HCT116 (cell line): ENCODE data around the gene CSNK2A2. TPM values are rescaled to one million over a fixed set of nuclear protein-coding genes. Genes with fewer than 3 reads are reported as not detected.

Experiments used
- ATAC-seq: fragments of 200-7000 bp; cut with Tn5 transposase; 2 replicates; pipeline ENCODE4 v1.9.1; 2020; ENCODE audit warnings: mild to moderate bottlenecking, moderate library complexity
- BruUV-seq: library from RNA; stranded (reverse); fragments of 400-500 nt; replicated peaks from 2 replicates; lab custom pipeline; 2021; lab: Mats Ljungman, UMichigan
- CTCF ChIA-PET: fragments of 300-600 bp; sonication (Branson Sonifier 250); formaldehyde crosslinking; loops from one replicate; lab custom pipeline; 2021; ENCODE audit warnings: antibody characterized with exemption; lab: Charles Lee
- POLR2A ChIA-PET: fragments of 300-600, 350-600 bp; sonication (Branson Sonifier 250); formaldehyde crosslinking; loops from one replicate; lab custom pipeline; 2021; ENCODE audit warnings: antibody characterized with exemption; lab: Charles Lee
- RAD21 ChIA-PET, 2 experiments: fragments of 300-600 bp; sonication (Branson Sonifier 250); formaldehyde crosslinking; loops; one replicate each; lab custom pipeline; 2023; ENCODE audit warnings: low total read pairs in 2 of 2; ENCODE audit not compliant: uncharacterized antibody in 2 of 2, unreplicated experiment in 2 of 2, low non-redundant PET in 1 of 2; lab: Charles Lee
- DNase-seq: peaks from one replicate; pipeline ENCODE4 v3.0.0-alpha.2; 2010; ENCODE audit warnings: low read depth, low spot score
- H2AFZ ChIP-seq: fragments of 200-600 bp; shearing (Covaris generic), sonication (generic); 2 replicates; pipeline ENCODE4 v1.6.1; 2017; ENCODE audit warnings: low read depth, mixed run types, mixed read lengths, antibody characterized with exemption, low read length; ENCODE audit not compliant: poor library complexity, severe bottlenecking
- H3K27ac ChIP-seq: 2 replicates; pipeline ENCODE4 v1.5.1; 2012; ENCODE audit warnings: low read depth, low read length
- H3K27me3 ChIP-seq: fragments of 200-600 bp; sonication (generic); 2 replicates; pipeline ENCODE4 v1.6.1; 2016; ENCODE audit warnings: mixed run types, low read length, mixed read lengths; ENCODE audit not compliant: insufficient read depth
- H3K36me3 ChIP-seq, 2 experiments: fragments of 200-500 bp in 1 of 2; fragments of 200-600 bp in 1 of 2; sonication (Bioruptor generic) in 1 of 2; sonication (generic) in 1 of 2; 2 replicates each; pipeline versions ENCODE4 v1.5.1 to v1.6.1; 2014 to 2016; ENCODE audit warnings: low read length in 2 of 2, inconsistent platforms in 1 of 2, mixed read lengths in 1 of 2, mixed run types in 1 of 2; ENCODE audit not compliant: insufficient read depth in 2 of 2, control insufficient read depth in 1 of 2
- H3K4me1 ChIP-seq, 2 experiments: fragments of 200-600 bp in 1 of 2; sonication (generic) in 1 of 2; 2 replicates each; pipeline versions ENCODE4 v1.5.1 to v1.6.1; 2012 to 2017; ENCODE audit warnings: low read length in 2 of 2, inconsistent platforms in 1 of 2, mild to moderate bottlenecking in 1 of 2, mixed read lengths in 1 of 2, mixed run types in 1 of 2, moderate library complexity in 1 of 2; ENCODE audit not compliant: insufficient read depth in 2 of 2, control insufficient read depth in 1 of 2
- H3K4me2 ChIP-seq: fragments of 200-600 bp; sonication (generic); 2 replicates; pipeline ENCODE4 v1.6.1; 2017; ENCODE audit warnings: mixed run types, low read length, mixed read lengths
- H3K4me3 ChIP-seq, 2 experiments: fragments of 200-600 bp in 1 of 2; sonication (generic) in 1 of 2; replicated peaks in 1 of 2; 2 replicates each; pipeline ENCODE4 v1.5.1; 2011 to 2016; ENCODE audit warnings: low read length in 2 of 2, control low read depth in 1 of 2, low read depth in 1 of 2, mild to moderate bottlenecking in 1 of 2, mixed read lengths in 1 of 2, mixed run types in 1 of 2
- H3K79me2 ChIP-seq: fragments of 200-600 bp; sonication (generic); 2 replicates; pipeline ENCODE4 v1.6.1; 2017; ENCODE audit warnings: mild to moderate bottlenecking, mixed run types, low read length, moderate library complexity, mixed read lengths; ENCODE audit not compliant: insufficient read depth
- H3K9ac ChIP-seq: fragments of 200-600 bp; sonication (generic); 2 replicates; pipeline ENCODE4 v1.6.1; 2016; ENCODE audit warnings: low read length, mixed read lengths
- H3K9me2 ChIP-seq: fragments of 200-600 bp; sonication (generic), shearing (Covaris generic); 2 replicates; pipeline ENCODE4 v1.6.1; 2017; ENCODE audit warnings: mixed run types, mild to moderate bottlenecking, moderate library complexity; ENCODE audit not compliant: insufficient read depth
- H3K9me3 ChIP-seq, 2 experiments: fragments of 200-500 bp in 1 of 2; fragments of 200-600 bp in 1 of 2; sonication (Bioruptor generic) in 1 of 2; sonication (generic) in 1 of 2; 2 replicates each; pipeline ENCODE4 v1.6.1; 2014 to 2017; ENCODE audit warnings: low read length in 2 of 2, mixed read lengths in 2 of 2, inconsistent platforms in 1 of 2, low read depth in 1 of 2, mild to moderate bottlenecking in 1 of 2, mixed run types in 1 of 2, moderate library complexity in 1 of 2; ENCODE audit not compliant: control insufficient read depth in 1 of 2, insufficient read depth in 1 of 2
- H4K20me1 ChIP-seq: fragments of 200-600 bp; sonication (generic), shearing (Covaris generic); 2 replicates; pipeline ENCODE4 v1.6.1; 2017; ENCODE audit warnings: mixed run types, mild to moderate bottlenecking, moderate library complexity; ENCODE audit not compliant: insufficient read depth
- EGR1 ChIP-seq: IDR thresholded peaks from 2 replicates; pipeline ENCODE4 v1.6.1; 2012; ENCODE audit warnings: low read depth
- ELF1 ChIP-seq: IDR thresholded peaks from 2 replicates; pipeline ENCODE4 v1.6.1; 2012; ENCODE audit warnings: low read depth, borderline replicate concordance
- POLR2A ChIP-seq: IDR thresholded peaks from 2 replicates; pipeline ENCODE4 v1.7.0; 2011; ENCODE audit warnings: borderline replicate concordance; ENCODE audit not compliant: insufficient read depth, insufficient read length; ENCODE audit errors: extremely low read depth
- SP1 ChIP-seq: IDR thresholded peaks from 2 replicates; pipeline ENCODE4 v1.6.1; 2012; ENCODE audit warnings: low read depth
- SRF ChIP-seq: IDR thresholded peaks from 2 replicates; pipeline ENCODE4 v1.6.1; 2012; ENCODE audit warnings: low read depth
- YY1 ChIP-seq: IDR thresholded peaks from 2 replicates; pipeline ENCODE4 v1.6.1; 2011; ENCODE audit warnings: low read length, low read depth, moderate library complexity, mild to moderate bottlenecking; ENCODE audit not compliant: insufficient replicate concordance; ENCODE audit errors: extremely low read depth
- ZFX ChIP-seq: fragments of 450-650 bp; IDR thresholded peaks from 2 replicates; pipeline ENCODE4 v1.6.1; 2017
- intact Hi-C: fragments of 100-400 bp; cut with micrococcal nuclease; formaldehyde crosslinking; loops from 2 replicates; pipeline ENCODE4 v1.10.0; 2022
- total RNA-seq: library from RNA; stranded (reverse); gene quantifications from one replicate; pipeline ENCODE4 v1.2.1, GENCODE V29; 2021; ENCODE audit not compliant: unreplicated experiment
- TF ChIP-seq, protein P1 (sequence below): IDR thresholded peaks from 2 replicates; pipeline ENCODE4 v1.6.1; 2011; ENCODE audit warnings: mild to moderate bottlenecking, low read length, moderate library complexity; ENCODE audit not compliant: insufficient replicate concordance; ENCODE audit errors: extremely low read depth
- TF ChIP-seq, protein P2 (sequence below): IDR thresholded peaks from 2 replicates; pipeline ENCODE4 v1.6.1; 2012; ENCODE audit warnings: low read depth
- TF ChIP-seq, protein P3 (sequence below), 3 experiments: fragments of 200-600 bp in 1 of 3; sonication (generic) in 1 of 3; IDR thresholded peaks in 2 of 3; conservative IDR thresholded peaks in 1 of 3; 2 replicates each; pipeline ENCODE4 v1.5.1; 2012 to 2017; ENCODE audit warnings: low read depth in 2 of 3, low read length in 2 of 3, antibody characterized with exemption in 1 of 3, borderline replicate concordance in 1 of 3, control low read depth in 1 of 3, mild to moderate bottlenecking in 1 of 3, mixed read lengths in 1 of 3, mixed run types in 1 of 3, moderate library complexity in 1 of 3; ENCODE audit not compliant: insufficient read depth in 1 of 3

The CSNK2A2 gene
- total RNA-seq, 1 experiment from 2014 or later, result 97.7 TPM

DNA sequence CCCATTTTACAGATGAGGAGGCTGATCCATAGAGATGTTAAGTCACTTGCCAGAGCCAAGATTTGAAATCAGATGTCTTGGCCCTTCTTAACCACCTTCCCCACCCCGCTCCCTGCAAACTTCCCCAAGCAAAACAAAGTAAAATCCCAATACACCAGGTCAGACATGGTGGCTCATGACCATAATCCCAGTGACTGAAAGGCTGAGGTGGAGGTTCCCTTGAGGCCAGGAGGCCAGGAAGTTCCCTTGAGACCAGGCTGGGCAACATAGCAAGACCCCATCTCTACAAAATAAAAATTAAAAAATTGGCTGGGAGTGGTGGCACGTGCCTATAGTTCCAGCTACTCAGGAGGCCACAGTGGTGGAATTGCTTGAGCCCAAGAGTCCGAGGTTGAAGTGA, 28.9 kb upstream of the CSNK2A2 start:
- Histone ChIP-seq H3K4me1 (peaks cover 9 to 12% of the 10 kb centered on the region in 2 experiments), H3K9me2 (no peaks in the 10 kb centered on the region), H3K27me3 (no peaks in the 10 kb centered on the region), H2AFZ (no peak overlapping the region), H4K20me1 (no peaks in the 10 kb centered on the region), H3K27ac (no peak overlapping the region), H3K4me3 (no peak overlapping the region), H3K4me2 (no peak overlapping the region), H3K9me3 (no peaks in the 10 kb centered on the region), H3K9ac (no peak overlapping the region), H3K79me2 (no peaks in the 10 kb centered on the region), H3K36me3 (no peaks in the 10 kb centered on the region)
- CTCF ChIA-PET, result no interaction called here
- no peak for TF ChIP-seq ZFX
- no peak for TF ChIP-seq SRF
- ATAC-seq, result no peak
- RAD21 ChIA-PET, result no interaction called here
- DNase-seq, result no peak
- POLR2A ChIA-PET, result no interaction called here
- intact Hi-C loops, result no loop called here
- BruUV-seq, result no TSS peak

DNA sequence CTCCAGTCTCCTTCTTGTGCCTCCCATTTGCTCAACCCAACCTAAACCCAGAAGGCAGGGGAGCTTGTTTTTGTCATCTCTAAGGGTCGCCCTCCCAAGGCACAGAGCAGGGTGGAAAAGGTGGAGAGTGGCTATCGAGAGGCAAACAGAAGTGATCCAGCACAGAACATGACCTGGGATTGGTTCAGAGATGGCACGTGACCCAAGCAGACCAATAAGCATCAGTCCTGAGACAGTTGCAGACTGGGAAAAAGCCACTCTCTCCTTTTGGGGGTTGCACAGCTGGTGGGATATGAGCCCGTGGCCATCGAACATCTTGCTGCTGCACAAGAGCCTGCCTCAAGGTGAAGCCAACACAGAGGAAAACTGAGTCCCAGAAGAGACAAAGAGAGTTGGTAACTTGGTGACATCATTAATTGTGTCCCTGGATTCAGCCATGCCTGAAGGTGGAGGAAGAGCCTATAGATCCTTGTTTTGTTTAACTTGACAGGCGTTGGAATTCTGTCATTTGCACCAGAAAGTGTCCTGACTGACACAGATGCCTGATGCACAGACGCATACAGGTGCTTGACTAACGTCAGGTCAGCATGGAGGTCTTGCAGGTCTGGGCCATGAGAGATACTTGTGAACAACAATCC, 28.2 kb upstream of the CSNK2A2 start:
- TF ChIP-seq, protein P1, sequence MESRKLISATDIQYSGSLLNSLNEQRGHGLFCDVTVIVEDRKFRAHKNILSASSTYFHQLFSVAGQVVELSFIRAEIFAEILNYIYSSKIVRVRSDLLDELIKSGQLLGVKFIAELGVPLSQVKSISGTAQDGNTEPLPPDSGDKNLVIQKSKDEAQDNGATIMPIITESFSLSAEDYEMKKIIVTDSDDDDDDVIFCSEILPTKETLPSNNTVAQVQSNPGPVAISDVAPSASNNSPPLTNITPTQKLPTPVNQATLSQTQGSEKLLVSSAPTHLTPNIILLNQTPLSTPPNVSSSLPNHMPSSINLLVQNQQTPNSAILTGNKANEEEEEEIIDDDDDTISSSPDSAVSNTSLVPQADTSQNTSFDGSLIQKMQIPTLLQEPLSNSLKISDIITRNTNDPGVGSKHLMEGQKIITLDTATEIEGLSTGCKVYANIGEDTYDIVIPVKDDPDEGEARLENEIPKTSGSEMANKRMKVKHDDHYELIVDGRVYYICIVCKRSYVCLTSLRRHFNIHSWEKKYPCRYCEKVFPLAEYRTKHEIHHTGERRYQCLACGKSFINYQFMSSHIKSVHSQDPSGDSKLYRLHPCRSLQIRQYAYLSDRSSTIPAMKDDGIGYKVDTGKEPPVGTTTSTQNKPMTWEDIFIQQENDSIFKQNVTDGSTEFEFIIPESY, result no peak
- no peak for TF ChIP-seq SRF
- TF ChIP-seq ZFX, result no peak
- no peak for TF ChIP-seq YY1
- TF ChIP-seq ELF1, result no peak
- TF ChIP-seq, protein P2, sequence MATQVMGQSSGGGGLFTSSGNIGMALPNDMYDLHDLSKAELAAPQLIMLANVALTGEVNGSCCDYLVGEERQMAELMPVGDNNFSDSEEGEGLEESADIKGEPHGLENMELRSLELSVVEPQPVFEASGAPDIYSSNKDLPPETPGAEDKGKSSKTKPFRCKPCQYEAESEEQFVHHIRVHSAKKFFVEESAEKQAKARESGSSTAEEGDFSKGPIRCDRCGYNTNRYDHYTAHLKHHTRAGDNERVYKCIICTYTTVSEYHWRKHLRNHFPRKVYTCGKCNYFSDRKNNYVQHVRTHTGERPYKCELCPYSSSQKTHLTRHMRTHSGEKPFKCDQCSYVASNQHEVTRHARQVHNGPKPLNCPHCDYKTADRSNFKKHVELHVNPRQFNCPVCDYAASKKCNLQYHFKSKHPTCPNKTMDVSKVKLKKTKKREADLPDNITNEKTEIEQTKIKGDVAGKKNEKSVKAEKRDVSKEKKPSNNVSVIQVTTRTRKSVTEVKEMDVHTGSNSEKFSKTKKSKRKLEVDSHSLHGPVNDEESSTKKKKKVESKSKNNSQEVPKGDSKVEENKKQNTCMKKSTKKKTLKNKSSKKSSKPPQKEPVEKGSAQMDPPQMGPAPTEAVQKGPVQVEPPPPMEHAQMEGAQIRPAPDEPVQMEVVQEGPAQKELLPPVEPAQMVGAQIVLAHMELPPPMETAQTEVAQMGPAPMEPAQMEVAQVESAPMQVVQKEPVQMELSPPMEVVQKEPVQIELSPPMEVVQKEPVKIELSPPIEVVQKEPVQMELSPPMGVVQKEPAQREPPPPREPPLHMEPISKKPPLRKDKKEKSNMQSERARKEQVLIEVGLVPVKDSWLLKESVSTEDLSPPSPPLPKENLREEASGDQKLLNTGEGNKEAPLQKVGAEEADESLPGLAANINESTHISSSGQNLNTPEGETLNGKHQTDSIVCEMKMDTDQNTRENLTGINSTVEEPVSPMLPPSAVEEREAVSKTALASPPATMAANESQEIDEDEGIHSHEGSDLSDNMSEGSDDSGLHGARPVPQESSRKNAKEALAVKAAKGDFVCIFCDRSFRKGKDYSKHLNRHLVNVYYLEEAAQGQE, result no peak
- TF ChIP-seq SP1, result no peak
- TF ChIP-seq, protein P3, sequence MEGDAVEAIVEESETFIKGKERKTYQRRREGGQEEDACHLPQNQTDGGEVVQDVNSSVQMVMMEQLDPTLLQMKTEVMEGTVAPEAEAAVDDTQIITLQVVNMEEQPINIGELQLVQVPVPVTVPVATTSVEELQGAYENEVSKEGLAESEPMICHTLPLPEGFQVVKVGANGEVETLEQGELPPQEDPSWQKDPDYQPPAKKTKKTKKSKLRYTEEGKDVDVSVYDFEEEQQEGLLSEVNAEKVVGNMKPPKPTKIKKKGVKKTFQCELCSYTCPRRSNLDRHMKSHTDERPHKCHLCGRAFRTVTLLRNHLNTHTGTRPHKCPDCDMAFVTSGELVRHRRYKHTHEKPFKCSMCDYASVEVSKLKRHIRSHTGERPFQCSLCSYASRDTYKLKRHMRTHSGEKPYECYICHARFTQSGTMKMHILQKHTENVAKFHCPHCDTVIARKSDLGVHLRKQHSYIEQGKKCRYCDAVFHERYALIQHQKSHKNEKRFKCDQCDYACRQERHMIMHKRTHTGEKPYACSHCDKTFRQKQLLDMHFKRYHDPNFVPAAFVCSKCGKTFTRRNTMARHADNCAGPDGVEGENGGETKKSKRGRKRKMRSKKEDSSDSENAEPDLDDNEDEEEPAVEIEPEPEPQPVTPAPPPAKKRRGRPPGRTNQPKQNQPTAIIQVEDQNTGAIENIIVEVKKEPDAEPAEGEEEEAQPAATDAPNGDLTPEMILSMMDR (IDR thresholded peaks at IDR 0.05 in 2 of 3, conservative IDR thresholded peaks at IDR 0.05 in 1 of 3; ENCODE audit: borderline replicate concordance in 1 of 3, insufficient read depth in 1 of 3, low read depth in 2 of 3, low read length in 2 of 3), result no peak
- no peak for TF ChIP-seq POLR2A
- TF ChIP-seq EGR1, result no peak
- H3K27ac ChIP-seq, result no peak overlapping the region
- no peak overlapping the region for H3K4me2 ChIP-seq
- ChIA-PET POLR2A (no interaction called here), CTCF (no interaction called here), RAD21 (no interaction called here)
- H2AFZ ChIP-seq, result no peak overlapping the region
- BruUV-seq, result no TSS peak
- no peaks in the 10 kb centered on the region for H3K79me2 ChIP-seq
- DNase-seq (no peak), ATAC-seq (no peak)
- H3K4me3 ChIP-seq, result no peak overlapping the region
- no peaks in the 10 kb centered on the region for H3K27me3 ChIP-seq
- no peaks in the 10 kb centered on the region for H3K9me3 ChIP-seq
- no peaks in the 10 kb centered on the region for H4K20me1 ChIP-seq
- intact Hi-C loops, result no loop called here
- H3K9me2 ChIP-seq, result no peaks in the 10 kb centered on the region
- no peak overlapping the region for H3K9ac ChIP-seq
- H3K36me3 ChIP-seq, result no peaks in the 10 kb centered on the region
- H3K4me1 ChIP-seq, result peaks cover 9 to 12% of the 10 kb centered on the region in 2 experiments
